Glomerular visceral epithelial cell (primary cell): ENCODE results near the gene AKAP4.

Experiments
- DNase-seq: peaks from one replicate; pipeline ENCODE4 v3.0.0-alpha.2; 2016; ENCODE audit errors: extremely low spot score

AKAP4 gene, protein sequence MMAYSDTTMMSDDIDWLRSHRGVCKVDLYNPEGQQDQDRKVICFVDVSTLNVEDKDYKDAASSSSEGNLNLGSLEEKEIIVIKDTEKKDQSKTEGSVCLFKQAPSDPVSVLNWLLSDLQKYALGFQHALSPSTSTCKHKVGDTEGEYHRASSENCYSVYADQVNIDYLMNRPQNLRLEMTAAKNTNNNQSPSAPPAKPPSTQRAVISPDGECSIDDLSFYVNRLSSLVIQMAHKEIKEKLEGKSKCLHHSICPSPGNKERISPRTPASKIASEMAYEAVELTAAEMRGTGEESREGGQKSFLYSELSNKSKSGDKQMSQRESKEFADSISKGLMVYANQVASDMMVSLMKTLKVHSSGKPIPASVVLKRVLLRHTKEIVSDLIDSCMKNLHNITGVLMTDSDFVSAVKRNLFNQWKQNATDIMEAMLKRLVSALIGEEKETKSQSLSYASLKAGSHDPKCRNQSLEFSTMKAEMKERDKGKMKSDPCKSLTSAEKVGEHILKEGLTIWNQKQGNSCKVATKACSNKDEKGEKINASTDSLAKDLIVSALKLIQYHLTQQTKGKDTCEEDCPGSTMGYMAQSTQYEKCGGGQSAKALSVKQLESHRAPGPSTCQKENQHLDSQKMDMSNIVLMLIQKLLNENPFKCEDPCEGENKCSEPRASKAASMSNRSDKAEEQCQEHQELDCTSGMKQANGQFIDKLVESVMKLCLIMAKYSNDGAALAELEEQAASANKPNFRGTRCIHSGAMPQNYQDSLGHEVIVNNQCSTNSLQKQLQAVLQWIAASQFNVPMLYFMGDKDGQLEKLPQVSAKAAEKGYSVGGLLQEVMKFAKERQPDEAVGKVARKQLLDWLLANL

DNA sequence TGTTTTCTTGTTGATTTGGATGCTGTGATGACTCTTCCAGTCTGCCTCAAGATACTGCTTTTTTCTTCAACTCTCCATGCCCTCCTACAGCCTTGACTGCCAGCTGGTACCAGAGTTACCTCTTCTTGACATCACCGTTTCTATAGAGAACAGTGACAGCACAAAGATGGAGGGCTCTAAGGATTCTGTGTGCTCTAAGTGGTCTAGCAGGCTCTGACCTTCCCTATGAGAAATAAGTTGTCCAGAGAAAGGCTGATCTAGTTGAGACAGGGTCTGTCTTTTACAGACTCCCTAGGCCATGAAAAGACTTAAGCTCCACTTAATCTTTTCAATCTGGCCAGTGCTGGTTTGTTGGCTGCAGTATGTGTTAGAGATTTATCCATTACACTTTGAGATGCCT is at the start of gene AKAP4:
Gene AKAP4, minus strand, starts transcription at position 101 of the 400 bp plus-strand sequence. CDS start 118 bp downstream, outside the sequence.
- no peak for DNase-seq

- no peak for DNase-seq
Measured at GRCh38 chrX:50211510-50211909, 10.7 kb upstream of the AKAP4 start.

DNA sequence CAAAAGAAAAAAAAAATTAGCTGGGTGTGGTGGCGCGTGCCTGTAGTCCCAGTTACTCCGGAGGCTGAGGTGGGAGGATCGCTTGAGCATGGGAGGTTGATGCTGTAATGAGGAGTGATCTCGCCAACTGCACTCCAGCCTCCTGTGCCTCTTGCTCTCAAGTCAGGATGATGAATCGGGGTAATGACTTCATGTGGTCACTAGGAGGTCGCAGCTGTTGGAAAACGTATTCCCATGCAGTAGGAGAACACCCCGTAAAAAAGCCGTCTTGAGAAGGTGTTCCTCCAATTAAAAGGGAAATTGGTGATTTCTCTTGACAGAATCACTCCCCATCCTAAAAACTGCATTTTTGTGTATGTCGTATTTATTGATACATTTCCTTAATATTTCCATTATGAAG is 5.9 kb upstream of the AKAP4 start:
- DNase-seq = no peak

DNA sequence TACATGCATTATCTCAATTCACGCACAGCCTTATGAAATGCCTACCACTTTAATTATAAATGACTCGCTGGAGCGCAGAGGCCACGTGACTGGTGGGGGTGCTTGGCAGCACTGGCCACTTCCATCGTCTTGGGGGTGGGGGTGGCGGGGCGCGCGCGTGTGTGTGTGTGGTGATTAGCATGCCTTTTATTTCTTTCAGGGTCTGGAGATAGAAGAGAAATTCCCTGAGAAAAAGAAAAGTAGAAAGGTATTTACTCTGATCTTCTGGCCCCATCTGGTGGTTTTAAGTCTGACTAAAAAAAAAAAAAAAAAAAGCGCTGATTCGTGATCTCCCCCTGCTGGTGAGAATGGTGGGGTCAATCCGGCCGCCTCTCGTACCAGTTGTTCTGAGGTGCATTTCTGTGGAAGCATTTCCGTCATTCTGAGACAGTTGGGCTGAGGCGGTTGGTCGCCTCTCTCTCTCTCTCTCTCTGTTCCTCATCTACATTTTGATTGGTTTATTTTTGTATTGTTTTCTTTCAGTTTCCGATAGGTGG is 3.6 kb upstream of the AKAP4 start, which contains the start of gene CCNB3:
Gene CCNB3, plus strand, starts transcription at position 402 of the 536 bp plus-strand sequence. CDS start 80,399 bp downstream, outside the sequence.
- DNase-seq = peak; percentile 62

DNA sequence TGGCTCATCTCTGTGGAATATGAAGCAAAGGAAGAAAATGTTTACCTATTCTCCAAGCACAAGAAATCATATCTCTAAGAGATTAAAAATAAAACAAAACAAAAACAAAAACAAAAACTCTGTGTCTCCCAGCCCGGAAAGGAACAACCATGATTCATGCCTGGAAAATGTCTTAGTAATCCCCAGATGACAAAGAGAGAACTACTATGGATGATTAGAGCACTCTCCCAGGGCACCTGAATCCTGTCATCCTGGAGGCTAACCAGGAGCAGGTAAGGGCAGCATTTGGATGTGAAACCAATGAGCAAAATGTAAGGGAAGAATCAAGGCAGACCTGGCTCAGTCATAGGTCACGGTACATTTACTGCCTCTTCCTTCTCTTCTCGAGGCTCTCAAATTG is 1.7 kb upstream of the AKAP4 start:
- DNase-seq = no peak

GRCh38 chrX:50198348-50198747 is 2.5 kb downstream of the AKAP4 start:
- no peak for DNase-seq

GRCh38 chrX:50188859-50189600 is 11.8 kb downstream of the AKAP4 start:
- no peak for DNase-seq

GRCh38 chrX:50183891-50184290 is 16.9 kb downstream of the AKAP4 start:
- no peak for DNase-seq

- DNase-seq = no peak
Measured at GRCh38 chrX:50180073-50180940, 20.5 kb downstream of the AKAP4 start.

- no peak for DNase-seq
Measured at GRCh38 chrX:50169717-50170116, 31.1 kb downstream of the AKAP4 start.

- DNase-seq = no peak
Measured at GRCh38 chrX:50168241-50168687, 32.5 kb downstream of the AKAP4 start.

GRCh38 chrX:50167366-50167765 is 33.4 kb downstream of the AKAP4 start:
- DNase-seq = no peak

DNA sequence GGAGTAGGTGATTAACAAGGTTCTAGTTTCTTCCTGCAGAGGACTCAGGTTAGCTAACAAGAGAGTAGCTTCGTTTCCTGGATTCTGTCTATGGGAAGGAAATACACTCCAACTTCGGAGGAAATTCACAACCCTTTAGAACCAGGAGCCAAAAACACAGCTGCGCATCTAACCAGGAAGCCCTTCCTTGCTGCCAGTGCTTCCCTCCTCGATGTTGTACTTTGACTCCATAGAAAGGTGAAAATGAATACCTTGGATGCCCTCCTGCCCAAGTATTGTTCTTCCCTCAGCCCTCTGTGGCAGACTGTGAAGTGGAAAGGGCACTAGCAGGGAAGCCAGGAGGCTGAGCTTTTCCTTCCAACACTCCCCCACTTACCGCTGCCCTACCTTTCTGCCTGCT is 35.1 kb downstream of the AKAP4 start:
- no peak for DNase-seq

DNA sequence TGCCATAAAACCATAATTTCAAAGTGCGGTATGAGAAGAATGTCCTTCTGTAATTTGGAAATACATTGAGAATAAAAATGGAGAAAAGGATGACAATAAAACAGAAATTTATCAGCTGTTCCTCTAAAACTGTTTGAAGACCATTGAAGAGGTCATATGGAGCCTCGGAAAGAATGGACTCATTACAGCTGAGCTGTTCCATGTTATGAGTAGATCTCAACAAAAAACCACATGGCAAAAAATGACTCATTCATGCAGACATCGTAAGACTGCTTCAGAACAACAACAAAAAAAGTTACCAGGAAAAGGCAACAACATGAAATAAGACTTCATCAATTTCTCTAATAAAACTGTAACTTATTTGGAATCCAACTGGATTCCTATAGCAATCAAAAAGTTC is 39.7 kb downstream of the AKAP4 start:
- DNase-seq = no peak

GRCh38 chrX:50158593-50158992 is 42.2 kb downstream of the AKAP4 start:
- no peak for DNase-seq

DNA sequence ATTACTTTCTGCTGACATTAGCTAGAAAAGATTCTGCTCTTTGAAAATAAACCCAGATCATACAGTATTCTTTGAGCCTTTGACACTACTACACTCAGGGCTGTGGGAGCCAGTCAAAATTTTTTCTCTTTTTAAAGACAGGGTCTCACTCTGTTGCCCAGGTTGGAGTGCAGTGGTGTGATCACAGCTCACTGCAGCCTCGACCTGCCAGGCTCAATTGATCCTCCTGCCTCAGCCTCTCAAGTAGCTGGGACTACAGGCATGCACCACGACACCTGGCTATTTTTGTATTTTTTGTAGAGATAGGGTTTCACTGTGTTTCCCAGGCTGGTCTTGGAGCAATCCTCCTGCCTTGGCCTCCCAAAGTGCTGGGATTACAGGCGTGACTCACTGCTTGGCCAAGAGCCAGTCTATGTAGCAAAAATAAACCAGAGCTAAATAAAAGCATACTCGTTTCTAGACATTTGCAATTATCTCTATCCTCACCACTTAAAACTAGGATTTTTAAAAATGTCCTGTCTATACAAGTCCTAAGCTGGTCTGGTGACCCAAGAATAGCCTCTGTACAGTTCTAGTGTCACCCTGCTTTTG is 43.2 kb downstream of the AKAP4 start:
- DNase-seq = no peak

DNA sequence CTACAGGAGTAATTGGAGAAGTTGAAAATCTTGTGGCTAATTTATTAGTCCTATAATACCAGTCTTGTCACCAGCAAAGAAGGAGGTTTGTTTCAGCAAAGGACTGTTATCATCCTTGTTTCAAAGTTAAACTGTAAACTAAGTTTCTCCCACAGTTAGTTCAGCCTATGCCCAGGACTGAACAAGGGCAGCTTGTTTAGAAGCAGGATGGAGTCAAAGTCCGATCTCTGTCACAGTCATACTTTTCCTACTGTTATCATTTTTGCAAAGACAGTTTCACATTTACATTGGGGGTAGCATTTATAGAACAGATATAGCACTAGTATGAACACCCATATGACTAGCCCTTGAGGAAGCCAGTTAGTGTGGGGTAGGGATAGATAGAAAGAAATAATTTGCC is 46.4 kb downstream of the AKAP4 start:
- DNase-seq = no peak

DNA sequence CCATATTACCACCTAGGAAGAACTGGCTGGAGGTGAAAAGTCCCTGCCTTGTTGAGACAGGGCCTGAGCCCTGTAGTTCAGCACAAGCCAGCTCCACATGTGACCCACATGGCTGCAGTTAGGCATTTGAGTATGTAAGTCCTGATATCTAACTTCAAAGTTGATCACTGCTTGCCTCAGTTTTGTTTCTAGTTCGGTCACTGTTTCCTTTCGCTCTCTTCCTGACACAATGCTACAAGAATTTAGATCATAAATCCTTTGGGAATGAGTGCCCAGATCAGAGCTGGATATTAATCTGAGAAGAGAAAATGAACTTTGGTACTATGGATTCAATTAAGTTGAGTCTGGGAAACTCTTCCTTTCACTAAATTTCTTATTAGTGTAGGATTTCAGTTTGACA is 48.4 kb downstream of the AKAP4 start:
- DNase-seq = no peak

DNA sequence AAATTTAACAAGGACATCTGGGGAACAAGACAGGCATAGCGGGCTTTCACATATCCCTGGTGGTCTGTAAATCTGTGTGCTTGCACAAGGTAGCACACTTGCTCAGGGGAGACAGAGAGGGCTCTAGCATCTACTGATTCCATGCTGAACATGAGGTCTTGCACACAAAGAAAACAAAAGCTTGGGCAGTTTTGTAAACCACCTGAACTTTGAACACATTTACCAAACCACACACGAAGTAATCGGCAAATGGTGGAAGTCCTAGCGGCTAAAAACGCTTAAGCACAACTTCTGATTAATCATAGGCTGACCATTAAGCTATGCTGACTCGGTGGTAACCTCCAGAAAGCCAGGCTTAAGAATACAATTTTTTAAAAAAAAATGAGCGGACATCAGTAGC is 52.8 kb downstream of the AKAP4 start:
- no peak for DNase-seq
